ENCODE results near the gene EEF1G. TPM values are rescaled to one million over a fixed set of nuclear protein-coding genes. Genes with fewer than 3 reads are reported as not detected.

The EEF1G gene
- total and polyA plus RNA-seq, 4 donors, result 787 to 1,857 (median 1,119) TPM

DNA sequence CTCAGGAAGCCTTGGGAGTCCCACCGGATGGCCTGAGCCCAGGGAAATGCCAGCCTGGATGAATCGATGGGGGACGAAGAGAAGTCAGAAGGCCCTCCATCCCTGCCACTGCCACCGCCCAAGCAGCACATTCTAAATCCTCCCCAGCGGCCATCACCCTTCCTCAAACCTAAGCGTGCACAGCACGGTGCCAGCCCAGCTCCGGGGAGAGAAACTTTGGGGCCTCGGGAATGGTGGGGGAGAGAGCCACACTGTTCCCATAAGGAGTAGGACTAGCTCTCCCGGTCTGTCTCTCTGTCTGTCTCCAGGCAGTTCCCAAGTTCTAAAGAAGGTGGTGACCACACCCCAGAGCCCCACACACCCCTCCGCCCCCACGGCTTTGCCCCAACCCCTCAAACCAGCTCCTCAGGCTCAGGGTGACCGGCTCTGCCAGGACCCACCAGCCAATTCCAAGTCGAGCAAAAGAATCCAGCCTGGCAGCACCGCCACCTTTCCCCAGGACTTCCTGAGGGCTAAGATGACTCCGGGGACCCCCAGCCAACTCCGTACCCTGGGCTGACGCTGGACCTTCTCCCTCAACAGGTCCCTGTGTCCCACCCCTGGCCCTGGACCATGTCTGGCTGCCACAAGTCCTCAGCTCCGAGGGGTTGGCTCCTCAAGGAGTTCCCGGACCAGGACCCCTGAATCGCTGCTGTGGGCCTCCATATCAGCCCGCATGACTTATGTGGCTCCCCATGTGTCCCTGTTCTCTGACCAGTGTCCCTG, 29.8 kb downstream of the EEF1G start:
- Histone ChIP-seq H3K4me3 (ENCODE audit: low read length in 2 of 2) (peak overlapping the region; percentile 86 to 98), H3K9me3 (ENCODE audit: control insufficient read depth, low read length) (no peaks in the 10 kb centered on the region), H3K27ac (ENCODE audit: low read depth in 1 of 2, low read length in 2 of 2) (peak overlapping the region; percentile 7 to 15), H3K36me3 (ENCODE audit: control insufficient read depth in 1 of 2, insufficient read depth in 2 of 2, low read length in 1 of 2) (no peaks in the 10 kb centered on the region), H3K27me3 (ENCODE audit: control insufficient read depth in 1 of 2, insufficient read depth in 2 of 2, low read length in 1 of 2) (no peaks in the 10 kb centered on the region), H3K4me1 (ENCODE audit: control insufficient read depth in 1 of 2, insufficient read depth in 2 of 2, low read length in 2 of 2) (peaks cover 0 to 4% of the 10 kb centered on the region in 2 donors)
- peak; percentile 65 to 81 for DNase-seq
- WGBS, 2 donors, result 3 to 4% methylated on average over 22 of the region's 22 CpGs
- intact Hi-C loops (cut with DNase I), result loop anchor here (2.0 to 5.0 kb wide), 4 partner anchors 17 to 149 kb away; no protein-coding TSS in a partner anchor
- no peak for ATAC-seq (ENCODE audit: low FRiP score)

DNA sequence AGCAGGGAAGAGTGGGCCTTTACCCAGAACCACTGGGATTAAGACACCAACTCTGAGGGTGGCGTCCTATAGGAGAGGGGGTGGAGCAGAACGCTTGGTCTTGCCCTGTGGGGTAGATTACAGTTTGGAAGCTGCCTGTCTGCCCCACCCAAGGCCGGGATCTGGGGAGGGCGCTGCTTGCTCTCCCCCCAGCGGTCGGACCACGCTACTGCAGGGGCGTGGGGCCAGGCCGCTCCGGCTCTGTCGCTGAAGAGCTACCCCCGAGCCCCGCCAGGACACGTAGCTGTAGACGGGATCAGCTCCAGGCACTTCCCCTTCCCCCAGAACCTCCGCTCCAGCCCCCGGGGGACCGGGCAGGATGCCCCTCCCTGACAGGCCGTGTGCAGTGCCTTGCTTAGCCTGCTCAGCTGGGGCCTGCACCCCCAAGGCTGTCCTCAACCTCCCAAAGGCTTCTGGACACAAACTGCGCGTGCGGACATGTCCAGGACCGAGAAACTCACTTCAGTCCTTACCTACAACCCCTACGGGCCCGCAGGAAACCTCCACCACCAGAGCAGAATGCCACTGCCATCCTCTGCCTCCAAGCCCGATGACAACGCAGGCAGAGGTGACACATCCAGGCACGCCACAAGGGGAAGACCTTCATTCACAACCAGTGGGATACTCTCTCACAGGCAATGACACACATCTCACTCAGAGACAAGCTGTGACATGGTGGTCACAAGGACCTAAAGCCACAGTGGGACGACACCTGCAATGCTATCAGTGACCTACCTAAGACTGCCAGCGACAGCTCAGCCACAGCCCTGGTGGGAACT, 30.7 kb downstream of the EEF1G start:
- H3K9me3 ChIP-seq (ENCODE audit: control insufficient read depth, low read length), result no peaks in the 10 kb centered on the region
- intact Hi-C loops (cut with DNase I), result loop anchor here (1.0 to 5.0 kb wide), 4 partner anchors 36 to 148 kb away; no protein-coding TSS in a partner anchor
- 1 to 2% methylated on average over 30 of the region's 30 CpGs for WGBS, 2 donors
- peak overlapping the region in 1 of 2 donors; percentile 46 for H3K27ac ChIP-seq (ENCODE audit: low read depth in 1 of 2, low read length in 2 of 2)
- peaks cover 0 to 4% of the 10 kb centered on the region in 2 donors for H3K4me1 ChIP-seq (ENCODE audit: control insufficient read depth in 1 of 2, insufficient read depth in 2 of 2, low read length in 2 of 2)
- no peaks in the 10 kb centered on the region for H3K27me3 ChIP-seq (ENCODE audit: control insufficient read depth in 1 of 2, insufficient read depth in 2 of 2, low read length in 1 of 2)
- ATAC-seq (ENCODE audit: low FRiP score), result peak; percentile 77
- peak; percentile 91 to 94 for DNase-seq
- H3K4me3 ChIP-seq (ENCODE audit: low read length in 2 of 2), result peak overlapping the region; percentile 86 to 98
- no peaks in the 10 kb centered on the region for H3K36me3 ChIP-seq (ENCODE audit: control insufficient read depth in 1 of 2, insufficient read depth in 2 of 2, low read length in 1 of 2)

DNA sequence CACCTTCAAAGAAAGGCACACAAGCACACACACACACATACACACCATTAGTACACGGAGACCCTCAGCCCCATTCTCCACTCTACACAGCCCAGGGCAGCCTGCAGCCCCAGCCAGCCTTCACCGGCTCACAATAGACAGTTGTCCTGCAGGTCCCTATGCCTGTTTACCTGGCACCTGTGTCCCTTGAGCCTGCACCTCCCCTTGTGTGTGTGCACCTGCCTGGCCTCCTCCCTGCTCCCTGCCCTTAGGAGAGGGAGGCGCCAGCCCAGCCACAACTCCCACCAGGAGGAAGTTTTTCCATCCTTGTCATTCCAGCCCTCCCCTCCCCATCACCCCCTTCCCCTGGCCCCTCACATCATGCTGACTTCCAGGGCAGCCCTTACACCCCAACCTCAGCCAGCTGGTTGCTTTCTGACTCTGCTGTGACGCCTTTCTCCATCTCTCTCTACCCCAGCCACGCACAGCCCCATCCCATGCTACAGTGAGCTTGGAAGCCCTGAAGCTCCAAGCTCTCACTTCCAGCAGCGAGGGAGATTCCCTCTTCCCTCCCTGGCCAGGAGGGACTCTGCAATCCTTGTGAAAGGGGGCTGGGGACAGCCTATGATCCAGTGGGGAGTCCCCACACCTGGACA, 31.5 kb downstream of the EEF1G start:
- no peak for DNase-seq
- no peaks in the 10 kb centered on the region for H3K27me3 ChIP-seq (ENCODE audit: control insufficient read depth in 1 of 2, insufficient read depth in 2 of 2, low read length in 1 of 2)
- H3K36me3 ChIP-seq (ENCODE audit: control insufficient read depth in 1 of 2, insufficient read depth in 2 of 2, low read length in 1 of 2), result no peaks in the 10 kb centered on the region
- H3K4me3 ChIP-seq (ENCODE audit: low read length in 2 of 2), result peak overlapping the region; percentile 2 to 55
- 6 to 19% methylated on average over 5 to 6 of the region's 6 CpGs for WGBS, 2 donors
- peak overlapping the region in 1 of 2 donors; percentile 46 for H3K27ac ChIP-seq (ENCODE audit: low read depth in 1 of 2, low read length in 2 of 2)
- ATAC-seq (ENCODE audit: low FRiP score), result no peak
- H3K4me1 ChIP-seq (ENCODE audit: control insufficient read depth in 1 of 2, insufficient read depth in 2 of 2, low read length in 2 of 2), result peaks cover 0 to 4% of the 10 kb centered on the region in 2 donors
- H3K9me3 ChIP-seq (ENCODE audit: control insufficient read depth, low read length), result no peaks in the 10 kb centered on the region
- intact Hi-C loops (cut with DNase I), result loop anchor here (1.0 to 5.0 kb wide), 4 partner anchors 35 to 147 kb away; no protein-coding TSS in a partner anchor

DNA sequence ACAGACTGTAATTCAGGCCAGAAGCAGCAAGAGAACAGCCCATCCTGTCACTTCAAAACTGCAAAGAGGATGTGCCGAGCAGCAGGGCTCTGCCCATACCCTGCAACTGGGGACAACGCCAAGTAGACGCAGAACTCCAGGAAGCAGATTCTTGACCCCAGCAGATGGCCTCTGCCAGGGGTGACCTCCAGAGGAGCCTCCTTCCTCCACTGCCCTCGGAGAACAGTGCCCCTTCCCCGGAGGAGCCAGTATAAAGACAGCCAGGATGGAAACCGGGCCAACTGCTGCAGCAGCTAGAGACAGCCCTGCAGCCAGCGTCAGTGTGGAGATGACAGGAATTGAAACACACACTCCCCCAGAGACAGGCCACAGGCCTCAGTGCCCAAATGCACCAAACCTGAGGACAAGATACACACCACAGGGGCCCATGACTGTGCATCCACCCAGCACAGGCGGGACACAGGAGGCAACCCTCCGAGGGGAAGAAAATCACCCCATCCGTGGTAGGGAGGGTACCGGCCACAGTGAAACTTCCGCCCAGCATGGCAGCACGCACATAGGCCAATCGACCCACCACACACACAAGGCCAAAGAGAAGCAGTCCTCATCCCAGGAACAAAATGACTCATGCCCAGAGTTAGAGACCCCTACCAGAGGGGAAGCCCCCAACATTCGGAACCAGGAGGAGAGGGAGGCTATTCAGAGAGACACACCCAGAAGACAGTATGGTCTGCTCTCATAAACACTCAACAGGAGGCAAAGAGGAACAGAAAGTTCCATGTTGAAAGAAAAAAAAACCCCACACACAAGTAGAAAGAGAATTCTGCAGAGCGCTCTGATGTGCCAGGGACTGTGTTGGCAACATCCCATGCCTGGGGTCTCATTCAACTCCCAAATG, 32.6 kb downstream of the EEF1G start:
- H3K4me1 ChIP-seq (ENCODE audit: control insufficient read depth in 1 of 2, insufficient read depth in 2 of 2, low read length in 2 of 2), result peaks cover 0 to 4% of the 10 kb centered on the region in 2 donors
- ATAC-seq (ENCODE audit: low FRiP score) (no peak), DNase-seq (peak in 1 of 2 donors; percentile 74)
- peaks cover 0 to under 1% of the 10 kb centered on the region in 2 donors for H3K36me3 ChIP-seq (ENCODE audit: control insufficient read depth in 1 of 2, insufficient read depth in 2 of 2, low read length in 1 of 2)
- no peaks in the 10 kb centered on the region for H3K9me3 ChIP-seq (ENCODE audit: control insufficient read depth, low read length)
- H3K27me3 ChIP-seq (ENCODE audit: control insufficient read depth in 1 of 2, insufficient read depth in 2 of 2, low read length in 1 of 2), result no peaks in the 10 kb centered on the region
- peak overlapping the region in 1 of 2 donors; percentile 14 for H3K4me3 ChIP-seq (ENCODE audit: low read length in 2 of 2)
- WGBS, 2 donors, result 3 to 5% methylated on average over 16 of the region's 16 CpGs
- intact Hi-C loops (cut with DNase I), result loop anchor here (5.0 kb wide), 1 partner anchor 34 kb away; no protein-coding TSS in a partner anchor
- peak overlapping the region in 1 of 2 donors; percentile 10 for H3K27ac ChIP-seq (ENCODE audit: low read depth in 1 of 2, low read length in 2 of 2)

DNA sequence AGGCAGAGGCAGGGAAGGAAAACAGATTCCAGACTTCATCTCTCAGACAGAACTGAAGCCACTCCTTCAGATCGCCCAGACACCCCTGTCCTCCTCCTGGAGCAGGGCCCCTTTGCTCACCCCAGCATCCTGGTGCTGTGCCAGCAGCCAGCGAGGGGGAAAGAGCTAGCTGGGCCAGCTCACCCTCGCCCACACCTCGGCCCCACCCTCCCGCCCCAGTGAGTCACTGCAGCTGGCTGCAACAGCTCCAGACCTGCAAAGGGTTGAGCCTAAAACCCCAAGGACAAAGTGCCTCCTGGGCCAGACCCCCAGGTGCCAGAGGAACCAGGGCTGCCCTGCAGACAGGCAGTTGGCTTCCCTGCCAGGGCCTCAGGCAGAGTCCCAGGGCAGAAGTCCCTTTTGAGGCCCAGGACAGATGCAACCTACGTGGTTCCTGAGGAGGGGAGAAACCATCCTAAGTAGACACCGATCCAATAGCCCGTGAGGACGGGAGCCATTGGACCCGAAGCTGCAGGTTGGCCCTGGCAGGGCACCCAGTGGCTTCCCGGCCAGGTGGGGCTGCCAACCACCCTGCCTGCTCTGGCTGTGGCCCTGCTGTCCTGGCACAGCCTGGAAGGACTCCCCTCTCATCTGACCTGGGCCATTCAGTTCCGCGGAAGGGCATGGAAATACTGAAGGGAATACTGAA, 34.3 kb downstream of the EEF1G start:
- peak overlapping the region in 1 of 2 donors; percentile 70 for H3K27ac ChIP-seq (ENCODE audit: low read depth in 1 of 2, low read length in 2 of 2)
- intact Hi-C loops (cut with DNase I), result no loop called here
- H3K4me1 ChIP-seq (ENCODE audit: control insufficient read depth in 1 of 2, insufficient read depth in 2 of 2, low read length in 2 of 2), result peaks cover 0 to 4% of the 10 kb centered on the region in 2 donors
- DNase-seq (peak; percentile 90 to 94), ATAC-seq (ENCODE audit: low FRiP score) (peak; percentile 13)
- H3K27me3 ChIP-seq (ENCODE audit: control insufficient read depth in 1 of 2, insufficient read depth in 2 of 2, low read length in 1 of 2), result no peaks in the 10 kb centered on the region
- H3K9me3 ChIP-seq (ENCODE audit: control insufficient read depth, low read length), result no peaks in the 10 kb centered on the region
- WGBS, 2 donors, result 0 to 3% methylated on average over 12 to 13 of the region's 13 CpGs
- H3K4me3 ChIP-seq (ENCODE audit: low read length in 2 of 2), result peak overlapping the region in 1 of 2 donors; percentile 6
- peaks cover 0 to 13% of the 10 kb centered on the region in 2 donors for H3K36me3 ChIP-seq (ENCODE audit: control insufficient read depth in 1 of 2, insufficient read depth in 2 of 2, low read length in 1 of 2)

DNA sequence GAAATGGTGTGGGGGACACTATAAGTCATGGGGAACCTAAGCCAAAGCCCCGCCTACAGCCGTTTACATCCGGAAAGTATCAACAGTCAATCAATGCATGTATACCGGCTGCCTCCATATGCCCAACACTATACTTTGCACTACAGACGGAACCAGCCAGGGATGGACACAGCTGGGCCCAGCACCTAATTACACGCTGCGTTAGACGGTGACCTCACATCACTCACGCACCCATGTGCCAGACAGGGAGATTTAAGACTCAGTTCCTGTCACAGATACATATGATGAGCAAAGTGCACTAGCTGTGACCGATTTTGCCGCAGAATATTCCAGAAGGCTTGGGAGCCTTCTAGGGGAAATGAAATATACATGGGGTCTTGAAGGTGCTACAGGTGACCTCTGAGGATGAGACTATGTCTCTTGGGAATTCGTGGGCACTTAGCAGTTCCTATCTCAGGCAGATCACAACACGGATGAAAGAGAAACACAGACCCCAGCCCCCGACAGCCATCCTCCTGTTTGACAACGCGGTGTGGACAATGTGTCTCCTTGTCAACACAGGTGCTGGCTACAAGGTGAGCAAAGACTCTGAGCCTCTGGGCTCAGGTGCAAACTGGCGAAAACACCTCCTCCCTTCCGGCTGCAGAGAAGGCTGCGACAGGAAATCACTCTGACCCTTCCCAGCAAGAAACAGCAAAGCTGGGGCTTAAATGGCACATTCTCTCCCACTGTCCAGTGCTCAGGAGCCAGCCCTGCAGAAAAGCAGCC, 35.0 kb downstream of the EEF1G start:
- intact Hi-C loops (cut with DNase I), result no loop called here
- H3K9me3 ChIP-seq (ENCODE audit: control insufficient read depth, low read length), result no peaks in the 10 kb centered on the region
- peaks cover 0 to 4% of the 10 kb centered on the region in 2 donors for H3K4me1 ChIP-seq (ENCODE audit: control insufficient read depth in 1 of 2, insufficient read depth in 2 of 2, low read length in 2 of 2)
- DNase-seq, result peak in 1 of 2 donors; percentile 44
- H3K27ac ChIP-seq (ENCODE audit: low read depth in 1 of 2, low read length in 2 of 2), result peak overlapping the region in 1 of 2 donors; percentile 19
- H3K27me3 ChIP-seq (ENCODE audit: control insufficient read depth in 1 of 2, insufficient read depth in 2 of 2, low read length in 1 of 2), result no peaks in the 10 kb centered on the region
- H3K36me3 ChIP-seq (ENCODE audit: control insufficient read depth in 1 of 2, insufficient read depth in 2 of 2, low read length in 1 of 2), result peaks cover 4 to 17% of the 10 kb centered on the region in 2 donors
- ATAC-seq (ENCODE audit: low FRiP score), result no peak
- WGBS, 2 donors, result 41 to 46% methylated on average over 19 of the region's 19 CpGs
- no peak overlapping the region for H3K4me3 ChIP-seq (ENCODE audit: low read length in 2 of 2)

Measured in aorta (tissue), 5 donors.